Upper lobe of left lung (tissue), 6 donors: ENCODE results near the gene LTK. TPM values are rescaled to one million over a fixed set of nuclear protein-coding genes. Genes with fewer than 3 reads are reported as not detected.
A peak's percentile ranks its signal among the peaks of the same experiment; 100 is the strongest.

ENCODE experiments used
- ATAC-seq, 2 donors: fragments of 200-7000 bp; cut with Tn5 transposase; one replicate each; pipeline ENCODE4 v1.9.1; 2022; ENCODE audit warnings: mild to moderate bottlenecking in 2 of 2, moderate library complexity in 2 of 2; ENCODE audit not compliant: low FRiP score in 2 of 2
- DNase-seq, 2 donors: peaks; one replicate each; pipeline ENCODE4 v3.0.0-alpha.2; 2019 to 2020
- H3K27ac ChIP-seq, 4 donors: fragments of 200-600 bp; sonication (generic); one replicate each; pipeline ENCODE4 v1.5.1; 2016 to 2019
- H3K27me3 ChIP-seq, 4 donors: fragments of 200-600 bp; sonication (generic); one replicate each; pipeline ENCODE4 v1.5.1; 2017 to 2019
- H3K36me3 ChIP-seq, 4 donors: fragments of 200-600 bp; sonication (generic); one replicate each; pipeline ENCODE4 v1.5.1; 2016 to 2019
- H3K4me1 ChIP-seq, 4 donors: fragments of 200-600 bp; sonication (generic); one replicate each; pipeline ENCODE4 v1.5.1; 2018 to 2019
- H3K4me3 ChIP-seq, 4 donors: fragments of 200-600 bp; sonication (generic); one replicate each; pipeline ENCODE4 v1.5.1; 2017 to 2019; ENCODE audit warnings: mild to moderate bottlenecking in 2 of 4, moderate library complexity in 1 of 4
- H3K9me3 ChIP-seq, 4 donors: fragments of 200-600 bp; sonication (generic); one replicate each; pipeline ENCODE4 v1.5.1; 2018 to 2019
- EP300 ChIP-seq, 4 donors: sonication (generic); formaldehyde crosslinking; IDR thresholded peaks; one replicate each; pipeline ENCODE4 v1.5.1; 2017; ENCODE audit warnings: antibody characterized with exemption in 4 of 4, control low read depth in 2 of 4
- POLR2A ChIP-seq, 4 donors: fragments of 450-650 bp; IDR thresholded peaks; one replicate each; pipeline ENCODE4 v1.5.1; 2016 to 2017; ENCODE audit warnings: antibody characterized with exemption in 4 of 4, mild to moderate bottlenecking in 2 of 4
- POLR2AphosphoS5 ChIP-seq, 2 donors: sonication (generic); formaldehyde crosslinking; IDR thresholded peaks; one replicate each; pipeline ENCODE4 v1.5.1; 2017; ENCODE audit warnings: antibody characterized with exemption in 2 of 2
- WGBS, 2 donors: methylation state at CpG; one replicate each; pipeline ENCODE4 v1.1.5; 2017 to 2018; 5-methylcytosine and 5-hydroxymethylcytosine counted together
- total RNA-seq, 6 donors: library from RNA; depleted of rRNA in 4 of 6; stranded (reverse); fragments of >200 nt in 4 of 6; gene quantifications; one replicate each; pipeline versions ENCODE4 v1.1.0 to v1.2.1, GENCODE V29; 2016 to 2021
- TF ChIP-seq, protein P1 (sequence below), 6 experiments: fragments of 450-650 bp in 4 of 6; fragments of 200-600 bp in 2 of 6; sonication (generic) in 2 of 6; IDR thresholded peaks; one replicate each; pipeline ENCODE4 v1.5.1; 2016 to 2019; ENCODE audit warnings: antibody characterized with exemption in 6 of 6
- donor health status: DM: no; HTN: no; CAD: no; lungs with moderate emphysema.
- donor health status: DM: no; HTN: yes; CAD: no; lungs with severe emphysema.

Gene LTK
- total RNA-seq, 6 donors from 2014 or later = 2.2 to 23.0 (median 5.7) TPM

DNA sequence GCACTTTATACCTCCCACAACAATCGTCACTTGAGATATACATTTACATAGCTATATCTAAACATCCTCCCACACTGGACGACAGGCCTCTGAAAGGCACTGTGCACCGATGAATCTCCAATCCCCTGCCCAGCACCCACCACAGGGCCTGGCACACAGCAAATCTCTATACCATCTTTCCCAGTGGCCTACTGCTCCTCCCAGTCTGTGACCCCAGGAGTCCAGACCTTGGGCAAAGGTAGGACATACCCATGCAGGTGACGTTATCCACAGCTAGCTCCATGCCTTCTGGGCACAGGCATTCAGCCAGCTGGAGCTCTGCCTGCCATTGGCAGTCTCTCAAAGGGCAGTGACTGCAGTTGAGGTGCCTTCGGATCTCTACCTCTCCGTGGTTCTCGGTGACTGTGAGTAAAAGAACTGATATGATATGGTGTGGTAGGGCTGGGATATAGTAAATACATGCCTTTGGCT lies 5.8 kb downstream of the LTK start:
- Histone ChIP-seq H3K27me3 (peaks cover 0 to 21% (median 13%) of the 10 kb centered on the region in 4 donors), H3K9me3 (no peaks in the 10 kb centered on the region), H3K4me3 (no peak overlapping the region), H3K4me1 (peaks cover 19 to 25% (median 21%) of the 10 kb centered on the region in 4 donors), H3K36me3 (no peaks in the 10 kb centered on the region), H3K27ac (no peak overlapping the region)
- no peak for DNase-seq
- TF ChIP-seq POLR2AphosphoS5 (IDR thresholded peaks at IDR 0.05) (no peak), POLR2A (IDR thresholded peaks at IDR 0.05) (no peak), EP300 (IDR thresholded peaks at IDR 0.05) (no peak)
- TF ChIP-seq, protein P1, sequence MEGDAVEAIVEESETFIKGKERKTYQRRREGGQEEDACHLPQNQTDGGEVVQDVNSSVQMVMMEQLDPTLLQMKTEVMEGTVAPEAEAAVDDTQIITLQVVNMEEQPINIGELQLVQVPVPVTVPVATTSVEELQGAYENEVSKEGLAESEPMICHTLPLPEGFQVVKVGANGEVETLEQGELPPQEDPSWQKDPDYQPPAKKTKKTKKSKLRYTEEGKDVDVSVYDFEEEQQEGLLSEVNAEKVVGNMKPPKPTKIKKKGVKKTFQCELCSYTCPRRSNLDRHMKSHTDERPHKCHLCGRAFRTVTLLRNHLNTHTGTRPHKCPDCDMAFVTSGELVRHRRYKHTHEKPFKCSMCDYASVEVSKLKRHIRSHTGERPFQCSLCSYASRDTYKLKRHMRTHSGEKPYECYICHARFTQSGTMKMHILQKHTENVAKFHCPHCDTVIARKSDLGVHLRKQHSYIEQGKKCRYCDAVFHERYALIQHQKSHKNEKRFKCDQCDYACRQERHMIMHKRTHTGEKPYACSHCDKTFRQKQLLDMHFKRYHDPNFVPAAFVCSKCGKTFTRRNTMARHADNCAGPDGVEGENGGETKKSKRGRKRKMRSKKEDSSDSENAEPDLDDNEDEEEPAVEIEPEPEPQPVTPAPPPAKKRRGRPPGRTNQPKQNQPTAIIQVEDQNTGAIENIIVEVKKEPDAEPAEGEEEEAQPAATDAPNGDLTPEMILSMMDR (IDR thresholded peaks at IDR 0.05) = no peak
- 55 to 84% methylated on average over 7 of the region's 7 CpGs for WGBS, 2 donors
- ATAC-seq = peak in 1 of 2 donors; percentile 4

DNA sequence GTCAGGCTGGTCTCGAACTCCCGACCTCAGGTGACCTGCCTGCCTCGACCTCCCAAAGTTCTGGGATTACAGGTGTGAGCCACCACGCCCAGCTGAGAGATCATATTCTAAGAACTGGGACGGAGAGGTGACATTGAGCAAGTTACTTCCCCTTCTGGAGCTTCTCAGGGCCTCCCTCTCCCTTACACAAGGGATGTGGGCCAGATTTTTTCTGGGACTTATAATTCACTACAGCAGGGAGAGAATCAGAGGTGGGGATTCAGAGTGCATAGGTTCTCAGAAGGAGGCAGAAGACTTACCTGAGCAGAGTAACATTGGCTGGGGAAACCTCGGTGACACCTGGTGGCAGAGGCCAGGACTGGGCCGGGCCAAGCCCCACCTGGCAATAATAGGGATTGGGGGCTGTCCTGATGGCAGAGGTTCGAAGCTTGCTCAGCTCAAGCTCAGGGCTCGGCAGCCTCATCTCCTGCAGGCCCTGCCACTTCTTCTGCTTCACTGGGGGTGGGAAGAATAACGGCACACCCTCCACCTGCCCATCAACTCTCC lies 6.8 kb downstream of the LTK start:
- peaks cover 0 to 21% (median 12%) of the 10 kb centered on the region in 4 donors for H3K27me3 ChIP-seq
- 80 to 84% methylated on average over 8 to 10 of the region's 10 CpGs for WGBS, 2 donors

DNA sequence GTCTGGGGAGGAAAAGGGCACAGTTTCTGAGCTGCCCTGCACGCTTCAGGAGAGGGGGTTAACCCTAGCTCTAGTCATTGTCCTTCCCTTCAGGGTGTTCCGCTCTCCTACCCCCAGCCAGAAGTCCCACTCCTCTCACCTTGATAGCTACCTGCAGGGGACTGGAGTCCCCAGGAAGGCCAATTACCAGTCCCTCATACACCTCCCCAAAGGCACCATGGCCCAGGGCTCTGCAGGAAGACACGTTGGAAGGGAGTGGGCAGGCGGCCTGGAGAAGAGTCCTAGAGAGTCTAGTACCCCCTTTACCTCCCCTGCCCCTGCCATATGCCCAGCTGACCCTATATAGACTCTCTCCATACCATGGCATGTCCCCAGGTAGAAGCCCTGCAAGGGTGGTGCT lies 7.9 kb downstream of the LTK start:
- peaks cover 0 to 22% (median 14%) of the 10 kb centered on the region in 4 donors for H3K27me3 ChIP-seq
- no peak overlapping the region for H3K27ac ChIP-seq
- DNase-seq = no peak
- H3K9me3 ChIP-seq = no peaks in the 10 kb centered on the region
- WGBS, 2 donors = 86 to 96% methylated on average over 4 of the region's 4 CpGs
- no peak overlapping the region for H3K4me3 ChIP-seq
- no peak for ATAC-seq
- peaks cover 23 to 24% (median 24%) of the 10 kb centered on the region in 4 donors for H3K4me1 ChIP-seq
- TF ChIP-seq POLR2AphosphoS5 (IDR thresholded peaks at IDR 0.05) (no peak), POLR2A (IDR thresholded peaks at IDR 0.05) (no peak), EP300 (IDR thresholded peaks at IDR 0.05) (no peak)
- TF ChIP-seq, protein P1 (IDR thresholded peaks at IDR 0.05) = no peak
- H3K36me3 ChIP-seq = no peaks in the 10 kb centered on the region

More for the DNA sequence above, 6.8 kb downstream of the LTK start:
- Histone ChIP-seq H3K9me3 (no peaks in the 10 kb centered on the region), H3K27ac (no peak overlapping the region), H3K4me3 (no peak overlapping the region), H3K4me1 (peaks cover 19 to 25% (median 21%) of the 10 kb centered on the region in 4 donors), H3K36me3 (no peaks in the 10 kb centered on the region)
- ATAC-seq = no peak
- DNase-seq = no peak
- TF ChIP-seq EP300 (IDR thresholded peaks at IDR 0.05) = no peak
- TF ChIP-seq, protein P1 (IDR thresholded peaks at IDR 0.05) = no peak
- no peak for TF ChIP-seq POLR2A (IDR thresholded peaks at IDR 0.05)
- no peak for TF ChIP-seq POLR2AphosphoS5 (IDR thresholded peaks at IDR 0.05)

DNA sequence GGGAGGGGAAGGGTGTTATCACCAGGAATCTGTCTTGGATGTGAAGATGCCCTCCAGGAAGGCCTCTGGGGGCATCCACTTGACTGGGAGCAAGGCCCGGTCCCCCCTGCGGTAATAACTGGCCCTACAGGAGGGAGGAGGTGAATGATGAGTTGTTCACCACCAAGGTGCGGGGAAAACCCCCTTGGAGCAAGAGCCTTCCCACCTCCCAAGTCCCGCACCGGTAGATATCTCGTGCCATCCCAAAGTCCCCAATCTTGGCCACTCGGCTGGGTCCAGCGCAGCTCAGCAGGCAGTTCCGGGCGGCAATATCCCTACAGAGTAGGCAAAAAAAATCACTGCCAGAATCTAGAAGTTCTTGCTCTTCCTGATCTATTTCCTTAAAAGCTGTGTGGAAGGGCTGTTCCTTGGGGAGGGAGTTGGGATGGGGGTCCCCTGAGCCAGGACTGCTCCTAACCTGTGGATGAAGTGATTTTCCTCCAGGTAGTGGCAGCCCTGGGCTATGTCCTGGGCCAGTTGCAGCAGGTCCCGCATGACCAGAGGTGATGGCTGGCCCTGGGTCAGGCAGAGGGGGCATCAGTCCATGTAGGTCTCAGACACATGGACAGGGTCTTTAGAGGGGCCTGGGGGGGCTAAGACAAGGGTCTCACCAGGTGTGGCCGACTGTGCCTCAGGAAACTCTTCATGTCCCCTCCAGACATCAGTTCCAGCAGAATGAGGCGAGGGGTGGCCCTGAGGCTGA lies 8.7 kb downstream of the LTK start:
- TF ChIP-seq POLR2A (IDR thresholded peaks at IDR 0.05) = no peak
- TF ChIP-seq POLR2AphosphoS5 (IDR thresholded peaks at IDR 0.05) = no peak
- TF ChIP-seq EP300 (IDR thresholded peaks at IDR 0.05) = no peak
- TF ChIP-seq, protein P1 (IDR thresholded peaks at IDR 0.05) = no peak
- H3K27me3 ChIP-seq = peaks cover 0 to 22% (median 14%) of the 10 kb centered on the region in 4 donors
- no peak for DNase-seq
- no peak overlapping the region for H3K27ac ChIP-seq
- ATAC-seq = no peak
- H3K4me3 ChIP-seq = no peak overlapping the region
- 91 to 96% methylated on average over 10 to 11 of the region's 13 CpGs for WGBS, 2 donors
- H3K4me1 ChIP-seq = peaks cover 23 to 24% (median 24%) of the 10 kb centered on the region in 4 donors
- H3K36me3 ChIP-seq = no peaks in the 10 kb centered on the region
- no peaks in the 10 kb centered on the region for H3K9me3 ChIP-seq
